GM19328 (cell line): ENCODE data around the gene PRRC1.

Experiments used
- ATAC-seq: cut with Tn5 transposase; IDR thresholded peaks from one replicate; pipeline ENCODE4 v1.9.1; 2021; ENCODE audit warnings: mild to moderate bottlenecking, moderate library complexity; ENCODE audit not compliant: unreplicated experiment

Gene PRRC1

GRCh38 chr5:127602481-127602880 lies 85.0 kb downstream of the PRRC1 start:
- no peak for ATAC-seq

DNA sequence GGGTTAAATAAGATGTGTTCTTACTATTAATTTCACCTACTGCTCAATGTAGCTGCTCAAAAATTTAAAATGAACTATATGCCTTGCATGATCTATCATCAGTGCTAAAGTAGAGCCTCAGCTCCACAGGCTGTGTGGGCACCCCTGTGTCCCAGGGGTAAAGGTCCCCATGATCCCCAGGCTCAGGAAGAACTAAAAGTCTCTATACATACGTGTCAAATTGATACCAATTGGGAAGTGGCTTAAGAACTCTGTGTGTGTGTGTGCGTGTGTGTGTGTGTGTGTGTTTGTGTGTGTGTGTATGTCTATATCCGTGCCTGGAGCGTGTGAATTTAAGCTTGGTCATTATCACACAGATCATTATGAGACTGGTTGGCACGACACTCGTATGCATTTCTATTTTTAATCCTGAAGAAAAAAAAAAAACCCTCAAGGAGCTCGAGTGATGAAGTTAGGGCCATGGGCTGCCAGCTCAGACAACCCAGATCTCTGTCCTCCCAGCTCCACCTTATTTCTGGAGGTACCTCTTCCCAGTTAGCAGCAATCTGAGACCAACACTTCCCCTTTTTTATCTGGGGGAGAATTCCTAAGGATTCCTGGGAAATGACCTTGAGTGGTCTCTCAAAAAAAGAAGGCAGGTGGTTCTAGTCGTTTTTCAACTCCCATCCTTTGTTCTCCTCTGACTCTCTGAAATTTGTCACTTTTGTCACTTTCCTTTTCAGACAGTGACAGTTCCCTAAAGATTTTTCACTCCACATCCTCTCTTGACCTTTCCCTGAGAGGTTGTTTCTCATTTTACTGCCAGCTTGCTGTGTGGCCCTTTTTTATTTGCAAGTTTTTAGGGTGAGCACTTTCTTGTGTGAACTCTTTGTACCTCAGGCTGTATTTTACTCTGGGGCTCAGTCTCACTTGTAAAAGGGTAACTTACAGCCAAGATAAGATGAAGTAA lies 85.7 kb downstream of the PRRC1 start:
- no peak for ATAC-seq
